Liver (tissue), 9 donors: ENCODE measurements around the gene PTCD1. TPM values are rescaled to one million over a fixed set of nuclear protein-coding genes. Genes with fewer than 3 reads are reported as not detected.

Source experiments
- DNase-seq: peaks from one replicate; pipeline ENCODE4 v3.0.0-alpha.2; 2017; ENCODE audit warnings: low spot score
- H3K27ac ChIP-seq, 2 donors: one replicate each; pipeline ENCODE4 v1.7.0; 2013; ENCODE audit warnings: inconsistent platforms in 2 of 2, low read length in 2 of 2, control low read depth in 1 of 2, low read depth in 1 of 2, mild to moderate bottlenecking in 1 of 2
- H3K27me3 ChIP-seq, 4 donors: one replicate each; pipeline versions ENCODE4 v1.6.1 to v1.7.0; 2013; ENCODE audit warnings: low read length in 3 of 4, inconsistent platforms in 1 of 4, mild to moderate bottlenecking in 1 of 4, moderate library complexity in 1 of 4; ENCODE audit not compliant: control insufficient read depth in 4 of 4, insufficient read depth in 4 of 4
- H3K36me3 ChIP-seq, 4 donors: one replicate each; pipeline versions ENCODE4 v1.6.1 to v1.7.0; 2013; ENCODE audit warnings: low read length in 3 of 4, mild to moderate bottlenecking in 3 of 4, low read depth in 1 of 4, moderate library complexity in 1 of 4; ENCODE audit not compliant: control insufficient read depth in 4 of 4, insufficient read depth in 3 of 4
- H3K4me1 ChIP-seq, 4 donors: one replicate each; pipeline versions ENCODE4 v1.6.1 to v1.7.0; 2013; ENCODE audit warnings: low read length in 3 of 4, mild to moderate bottlenecking in 3 of 4, moderate library complexity in 1 of 4; ENCODE audit not compliant: control insufficient read depth in 4 of 4, insufficient read depth in 4 of 4
- H3K4me3 ChIP-seq, 3 donors: one replicate each; pipeline versions ENCODE4 v1.6.1 to v1.7.0; 2013; ENCODE audit warnings: low read length in 3 of 3, control low read depth in 1 of 3, low read depth in 1 of 3, mild to moderate bottlenecking in 1 of 3
- H3K9ac ChIP-seq, 2 donors: one replicate each; pipeline ENCODE4 v1.7.0; 2013; ENCODE audit warnings: low read length in 2 of 2, mild to moderate bottlenecking in 2 of 2, moderate library complexity in 2 of 2, control low read depth in 1 of 2, low read depth in 1 of 2
- H3K9me3 ChIP-seq, 4 donors: one replicate each; pipeline versions ENCODE4 v1.6.1 to v1.7.0; 2013; ENCODE audit warnings: low read length in 3 of 4; ENCODE audit not compliant: control insufficient read depth in 4 of 4
- EGR1 ChIP-seq, 2 donors: IDR thresholded peaks; 2 replicates each; pipeline ENCODE4 v1.6.1; 2016 to 2018; ENCODE audit warnings: antibody characterized with exemption in 2 of 2, low read depth in 2 of 2
- FOXA1 ChIP-seq: IDR thresholded peaks from 2 replicates; pipeline ENCODE4 v1.6.1; 2016; ENCODE audit warnings: antibody characterized with exemption
- HNF4G ChIP-seq: IDR thresholded peaks from 2 replicates; pipeline ENCODE4 v1.6.1; 2016; ENCODE audit warnings: antibody characterized with exemption
- JUND ChIP-seq, 2 donors: IDR thresholded peaks; 2 replicates each; pipeline ENCODE4 v1.6.1; 2016; ENCODE audit warnings: antibody characterized with exemption in 2 of 2
- NR2F2 ChIP-seq: IDR thresholded peaks from 2 replicates; pipeline ENCODE4 v1.6.1; 2016; ENCODE audit warnings: antibody characterized with exemption
- RAD21 ChIP-seq, 2 donors: IDR thresholded peaks; 2 replicates each; pipeline ENCODE4 v1.6.1; 2016; ENCODE audit warnings: antibody characterized with exemption in 2 of 2, mild to moderate bottlenecking in 2 of 2
- REST ChIP-seq: IDR thresholded peaks from 2 replicates; pipeline ENCODE4 v1.6.1; 2016; ENCODE audit warnings: antibody characterized with exemption, mild to moderate bottlenecking
- YY1 ChIP-seq: IDR thresholded peaks from 2 replicates; pipeline ENCODE4 v1.6.1; 2016; ENCODE audit warnings: antibody characterized with exemption, mild to moderate bottlenecking
- WGBS: extraction: QIAGEN DNeasy Blood & Tissue Kit; methylation state at CpG from one replicate; pipeline ENCODE4 v1.1.7; 2013; 5-methylcytosine and 5-hydroxymethylcytosine counted together
- polyA plus RNA-seq, 2 donors: library from polyadenylated mRNA; stranded (reverse) in 1 of 2; unstranded in 1 of 2; fragments of 200-250 nt in 1 of 2; fragments of >200 nt in 1 of 2; fragmentation: Nextera tagmentation in 1 of 2; extraction: Ambion mirVana in 1 of 2; gene quantifications; one replicate each; pipeline versions ENCODE4 v1.2.1 to v1.2.3, GENCODE V29; 2013 to 2015
- total RNA-seq, 2 donors: library from RNA; depleted of rRNA; stranded (reverse); fragments of >200 nt; gene quantifications; one replicate each; pipeline ENCODE4 v1.2.3, GENCODE V29; 2014
- TF ChIP-seq, protein P1 (sequence below): IDR thresholded peaks from 2 replicates; pipeline ENCODE4 v1.6.1; 2016; ENCODE audit warnings: antibody characterized with exemption
- donor health status: healthy.
- donor health status: healthy.
- donor health status: healthy.
- donor health status: healthy.
- donor health status: healthy.

Gene PTCD1
- total and polyA plus RNA-seq, 4 donors = 3.1 to 4.3 (median 3.8) TPM

- Histone ChIP-seq H3K27ac (no peak overlapping the region), H3K27me3 (no peaks in the 10 kb centered on the region), H3K4me3 (no peak overlapping the region), H3K4me1 (peaks cover 3 to 21% (median 14%) of the 10 kb centered on the region in 4 donors), H3K9me3 (no peaks in the 10 kb centered on the region), H3K9ac (no peak overlapping the region), H3K36me3 (peaks cover 17 to 51% (median 29%) of the 10 kb centered on the region in 4 donors)
- DNase-seq = no peak
- TF ChIP-seq NR2F2 = no peak
- TF ChIP-seq HNF4G = no peak
- TF ChIP-seq, protein P1, sequence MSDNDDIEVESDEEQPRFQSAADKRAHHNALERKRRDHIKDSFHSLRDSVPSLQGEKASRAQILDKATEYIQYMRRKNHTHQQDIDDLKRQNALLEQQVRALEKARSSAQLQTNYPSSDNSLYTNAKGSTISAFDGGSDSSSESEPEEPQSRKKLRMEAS = no peak
- WGBS = 94% methylated on average over 11 of the region's 11 CpGs
These were observed 22.1 kb upstream of the PTCD1 start for GRCh38 chr7:99460651-99461050.

DNA sequence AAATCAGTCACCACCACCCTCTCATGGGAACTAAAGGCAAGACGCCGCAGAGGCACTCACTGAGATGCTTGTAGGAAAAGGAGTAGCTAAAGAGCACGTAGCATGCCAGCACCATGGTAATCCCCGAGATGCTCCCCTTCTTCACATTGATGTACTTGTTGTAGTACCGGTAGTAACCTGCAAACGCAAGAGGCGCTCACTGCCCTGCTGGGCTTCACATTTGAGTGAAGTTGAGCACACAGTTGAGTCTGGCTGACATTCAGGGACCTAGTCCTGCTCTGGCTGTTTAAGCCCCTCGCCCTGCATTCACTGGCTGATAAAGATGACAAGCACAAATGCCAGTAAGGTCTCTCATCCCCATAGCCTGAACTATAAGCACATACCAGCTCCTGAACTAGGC, 20.5 kb upstream of the PTCD1 start:
- no peak overlapping the region for H3K9ac ChIP-seq
- no peak overlapping the region for H3K27ac ChIP-seq
- peaks cover 0 to 8% (median 4%) of the 10 kb centered on the region in 4 donors for H3K4me1 ChIP-seq
- no peak for DNase-seq
- WGBS = 96% methylated on average over 8 of the region's 8 CpGs
- TF ChIP-seq RAD21 (IDR thresholded peaks at IDR 0.05) (peak in 1 of 2 donors; percentile 39), FOXA1 (no peak)
- peaks cover 20 to 59% (median 33%) of the 10 kb centered on the region in 4 donors for H3K36me3 ChIP-seq
- H3K4me3 ChIP-seq = no peak overlapping the region
- H3K27me3 ChIP-seq = no peaks in the 10 kb centered on the region
- no peaks in the 10 kb centered on the region for H3K9me3 ChIP-seq

DNA sequence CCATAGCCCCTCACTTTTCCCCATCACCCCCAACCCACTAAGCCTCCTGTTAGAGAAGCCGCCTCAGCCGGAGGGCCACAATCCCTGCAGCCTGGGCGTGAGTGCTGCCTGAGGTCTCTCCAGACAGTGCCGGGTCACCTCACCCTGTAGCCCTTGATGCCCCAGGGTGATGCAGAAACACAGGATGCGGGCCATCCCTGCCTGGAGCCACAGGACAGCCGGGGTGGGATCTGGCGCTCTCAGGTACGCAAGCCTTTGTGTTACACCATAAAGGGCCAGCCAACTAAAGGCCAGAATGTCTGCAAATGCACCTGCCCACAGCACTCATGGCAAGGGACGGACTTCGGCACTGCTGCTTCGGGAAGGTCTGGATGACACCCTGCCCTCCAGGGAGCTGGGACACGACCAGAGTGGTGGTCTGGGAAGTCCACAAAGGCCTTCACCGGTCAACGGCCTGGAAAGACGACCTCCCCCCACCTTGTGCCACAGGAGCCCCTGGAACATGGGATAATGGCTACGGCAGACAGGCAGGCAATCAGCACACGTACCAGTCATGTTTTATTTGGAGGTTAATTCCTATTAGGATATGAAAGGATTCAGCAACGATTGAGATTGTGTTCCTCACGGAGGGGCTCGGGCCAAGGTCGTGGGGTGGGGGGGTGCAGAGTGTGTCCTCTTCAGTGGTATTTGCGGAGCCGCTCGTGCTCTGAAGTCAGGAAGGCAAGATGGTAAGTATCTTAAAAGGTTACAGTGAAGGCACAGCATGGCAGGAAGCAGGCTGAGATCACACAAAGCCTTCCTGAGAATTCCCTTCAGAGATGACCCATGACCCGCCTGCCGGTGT, 19.3 kb upstream of the PTCD1 start:
- no peak for DNase-seq
- Histone ChIP-seq H3K9ac (no peak overlapping the region), H3K27ac (no peak overlapping the region), H3K27me3 (no peaks in the 10 kb centered on the region), H3K4me1 (peaks cover 0 to 3% (median 0%) of the 10 kb centered on the region in 4 donors), H3K4me3 (no peak overlapping the region), H3K9me3 (no peaks in the 10 kb centered on the region), H3K36me3 (peaks cover 27 to 65% (median 37%) of the 10 kb centered on the region in 4 donors)
- WGBS = 86% methylated on average over 26 of the region's 26 CpGs
- TF ChIP-seq REST (no peak), EGR1 (IDR thresholded peaks at IDR 0.05; ENCODE audit: low read depth in 2 of 2) (no peak), HNF4G (no peak), JUND (IDR thresholded peaks at IDR 0.05) (no peak), YY1 (no peak)
- TF ChIP-seq, protein P1 = no peak
